K562 (cell line): Measurements from ENCODE around the gene EPB41L4A. TPM values are rescaled to one million over a fixed set of nuclear protein-coding genes. Genes with fewer than 3 reads are reported as not detected.

Source experiments
- ATAC-seq: fragments of 200-7000 bp; cut with Tn5 transposase; 3 replicates; pipeline ENCODE4 v1.9.1; 2020; ENCODE audit warnings: moderate library complexity
- BruUV-seq: library from RNA; stranded (reverse); fragments of 400-500 nt; replicated peaks from 2 replicates; lab custom pipeline; 2021; lab: Mats Ljungman, UMichigan
- CTCF ChIA-PET: fragments of 300-600 bp; formaldehyde crosslinking; extraction: SDS; loops from one replicate; lab custom pipeline; 2021; ENCODE audit warnings: low intra/inter-chr PET ratio; lab: Yijun Ruan, JAX
- POLR2A ChIA-PET: fragments of 300-600, 350-650 bp; sonication (Branson Sonifier 250); formaldehyde crosslinking; extraction: SDS; loops from one replicate; lab custom pipeline; 2021; ENCODE audit warnings: antibody characterized with exemption, inconsistent platforms; lab: Yijun Ruan, JAX
- DNase-seq, 4 experiments: peaks; one replicate each; pipeline versions ENCODE4 v3.0.0 to v3.0.0-alpha.2; 2011 to 2018; ENCODE audit warnings: low spot score in 3 of 4, mixed read lengths in 3 of 4; ENCODE audit errors: extremely low read depth in 1 of 4
- FAIRE-seq: peaks from 2 replicates; lab custom pipeline; 2011; peaks lifted over from hg19 to GRCh38; lab: Jason Lieb, UNC
- H2AFZ ChIP-seq: 2 replicates; pipeline ENCODE4 v1.6.0; 2011; ENCODE audit warnings: low read depth, low read length, control low read depth, inconsistent platforms
- H3K27ac ChIP-seq: fragments of 200-600 bp; 3 replicates; pipeline ENCODE4 v1.8.0; 2011; ENCODE audit warnings: low read depth, mild to moderate bottlenecking, control low read depth, inconsistent platforms, low read length, moderate library complexity, mixed read lengths; ENCODE audit errors: extremely low read depth
- H3K27me3 ChIP-seq, 2 experiments: fragments of 300-600 bp in 1 of 2; 2 replicates in 1 of 2; 3 replicates in 1 of 2; pipeline versions ENCODE4 v1.6.0 to v1.8.0; 2011; ENCODE audit warnings: inconsistent platforms in 2 of 2, low read length in 2 of 2, mild to moderate bottlenecking in 1 of 2, mixed read lengths in 1 of 2, moderate library complexity in 1 of 2; ENCODE audit not compliant: control insufficient read depth in 2 of 2, insufficient read depth in 2 of 2
- H3K36me3 ChIP-seq: fragments of 300-600 bp; 3 replicates; pipeline ENCODE4 v1.8.0; 2011; ENCODE audit warnings: mild to moderate bottlenecking, low read length, inconsistent platforms; ENCODE audit not compliant: control insufficient read depth, insufficient read depth
- H3K4me1 ChIP-seq, 2 experiments: fragments of 200-600 bp in 1 of 2; replicated peaks in 1 of 2; 2 replicates in 1 of 2; 3 replicates in 1 of 2; pipeline versions ENCODE4 v1.5.1 to v1.8.0; 2011; ENCODE audit warnings: inconsistent platforms in 2 of 2, low read length in 2 of 2, mild to moderate bottlenecking in 1 of 2, mixed read lengths in 1 of 2, moderate library complexity in 1 of 2; ENCODE audit not compliant: control insufficient read depth in 2 of 2, insufficient read depth in 2 of 2
- H3K4me2 ChIP-seq: 2 replicates; pipeline ENCODE4 v1.6.1; 2011; ENCODE audit warnings: low read length, control low read depth, inconsistent platforms, mixed read lengths; ENCODE audit not compliant: insufficient read depth
- H3K4me3 ChIP-seq: fragments of 200-600 bp; sonication (generic), shearing (Covaris generic); 2 replicates; pipeline ENCODE4 v1.5.1; 2016; ENCODE audit warnings: control low read depth, inconsistent platforms
- H3K79me2 ChIP-seq: fragments of 200-600 bp; 3 replicates; pipeline ENCODE4 v1.8.0; 2011; ENCODE audit warnings: low read length, inconsistent platforms; ENCODE audit not compliant: control insufficient read depth, insufficient read depth
- H3K9ac ChIP-seq, 2 experiments: 2 replicates each; pipeline versions ENCODE4 v1.6.0 to v1.6.1; 2011; ENCODE audit warnings: low read depth in 2 of 2, low read length in 2 of 2, control low read depth in 1 of 2, inconsistent platforms in 1 of 2, mild to moderate bottlenecking in 1 of 2, mixed read lengths in 1 of 2; ENCODE audit not compliant: insufficient read depth in 1 of 2
- H3K9me1 ChIP-seq: one replicate; pipeline ENCODE4 v1.6.0; 2011; ENCODE audit warnings: inconsistent platforms, mild to moderate bottlenecking, low read length, moderate library complexity; ENCODE audit not compliant: control insufficient read depth, insufficient read depth
- H3K9me3 ChIP-seq: replicated peaks from 2 replicates; pipeline ENCODE4 v1.5.1; 2011; ENCODE audit warnings: low read depth, low read length, inconsistent platforms; ENCODE audit not compliant: control insufficient read depth, insufficient read depth
- H4K20me1 ChIP-seq: replicated peaks from 2 replicates; pipeline ENCODE4 v1.6.1; 2011; ENCODE audit warnings: low read length, inconsistent platforms, mixed read lengths; ENCODE audit not compliant: control insufficient read depth, insufficient read depth
- BMI1 ChIP-seq: fragments of 150-350 bp; IDR thresholded peaks from 2 replicates; pipeline ENCODE4 v1.6.1; 2014; ENCODE audit warnings: low read length
- CHD1 ChIP-seq: fragments of 200-600 bp; sonication (generic); IDR thresholded peaks from one replicate; pipeline ENCODE4 v1.6.1; 2012; ENCODE audit warnings: mild to moderate bottlenecking, moderate library complexity, low read length, inconsistent platforms
- EP400 ChIP-seq: fragments of 450-650 bp; IDR thresholded peaks from 2 replicates; pipeline ENCODE4 v1.6.1; 2017; ENCODE audit warnings: antibody characterized with exemption, mild to moderate bottlenecking, moderate library complexity
- FOXJ2 ChIP-seq: fragments of 200-800 bp; sonication (Bioruptor generic); IDR thresholded peaks from 2 replicates; pipeline ENCODE4 v1.6.1; 2016; ENCODE audit warnings: missing genetic modification characterization, missing compliant biosample characterization
- HEY1 ChIP-seq: fragments of 250-450 bp; sonication (Bioruptor Pico); IDR thresholded peaks from 2 replicates; pipeline ENCODE4 v1.5.0; 2020; ENCODE audit warnings: mild to moderate bottlenecking, moderate library complexity, borderline replicate concordance
- JUNB ChIP-seq: fragments of 450-650 bp; formaldehyde crosslinking; conservative IDR thresholded peaks from 2 replicates; pipeline ENCODE4 v1.4.0; 2020; ENCODE audit warnings: mild to moderate bottlenecking
- KLF1 ChIP-seq: fragments of 450-650 bp; IDR thresholded peaks from 2 replicates; pipeline ENCODE4 v1.6.1; 2016; ENCODE audit warnings: missing genetic modification characterization, missing compliant biosample characterization
- MTF1 ChIP-seq: fragments of 250-450 bp; sonication (Bioruptor Pico); IDR thresholded peaks from 2 replicates; pipeline ENCODE4 v1.9.0; 2021; ENCODE audit warnings: moderate library complexity, mild to moderate bottlenecking, inconsistent platforms, borderline replicate concordance
- NBN ChIP-seq: fragments of 450-650 bp; IDR thresholded peaks from 2 replicates; pipeline ENCODE4 v1.6.1; 2016; ENCODE audit warnings: low read depth, mild to moderate bottlenecking
- NRF1 ChIP-seq, 2 experiments: fragments of 450-650 bp; IDR thresholded peaks in 1 of 2; conservative IDR thresholded peaks in 1 of 2; 2 replicates each; pipeline ENCODE4 v1.6.1; 2014; ENCODE audit warnings: mild to moderate bottlenecking in 2 of 2
- SMAD4 ChIP-seq: fragments of 250-450 bp; sonication (Bioruptor Pico); conservative IDR thresholded peaks from 2 replicates; pipeline ENCODE4 v1.8.0; 2021; ENCODE audit warnings: inconsistent platforms, mild to moderate bottlenecking, moderate library complexity
- SNRNP70 ChIP-seq: fragments of 200-400 bp; formaldehyde crosslinking; optimal IDR thresholded peaks from 2 replicates; pipeline ENCODE3; 2017; ENCODE audit warnings: low read depth, low read length
- TAF9B ChIP-seq: fragments of 450-650 bp; IDR thresholded peaks from 2 replicates; pipeline ENCODE4 v1.6.1; 2018; ENCODE audit warnings: mild to moderate bottlenecking; ENCODE audit not compliant: partially characterized antibody
- ZNF134 ChIP-seq: fragments of 250-450 bp; sonication (Bioruptor Pico); conservative IDR thresholded peaks from 2 replicates; pipeline ENCODE4 v1.4.0; 2020
- ZNF217 ChIP-seq: sonication (generic); formaldehyde crosslinking; IDR thresholded peaks from 2 replicates; pipeline ENCODE4 v1.8.0; 2022; ENCODE audit warnings: mild to moderate bottlenecking, missing genetic modification reagents
- ZNF77 ChIP-seq: fragments of 250-450 bp; sonication (Bioruptor Pico); IDR thresholded peaks from 2 replicates; pipeline ENCODE4 v1.5.0; 2020
- WGBS: fragments of 100-300 bp; shearing (Covaris generic); methylation state at CpG from one replicate; pipeline ENCODE4 v1.1.6; 2016; ENCODE audit warnings: low coverage, mixed read lengths; ENCODE audit not compliant: insufficient coverage; ENCODE audit errors: missing lambda C conversion rate; 5-methylcytosine and 5-hydroxymethylcytosine counted together
- in situ Hi-C: fragments of 300-500 bp; cut with MboI; formaldehyde crosslinking; loops from 4 replicates; pipeline ENCODE4 v1.15.0; 2018; ENCODE audit warnings: inconsistent platforms, mixed read lengths
- intact Hi-C: fragments of 100-400 bp; cut with micrococcal nuclease; formaldehyde crosslinking; loops from 2 replicates; pipeline ENCODE4 v1.14.2; 2022
- polyA plus RNA-seq, 8 experiments: library from polyadenylated mRNA; depleted of rRNA in 4 of 8; stranded (reverse) in 5 of 8; unstranded in 3 of 8; fragments of >200 nt; fragmentation: Nextera tagmentation in 2 of 8; fragmentation: Illumina TruSeq in 1 of 8; extraction: Ambion mirVana in 2 of 8; extraction: Trizol in 1 of 8; gene quantifications; 2 replicates each; pipeline versions ENCODE4 v1.2.1 to v1.2.3, GENCODE V29; 2011 to 2014; ENCODE audit warnings: inconsistent platforms in 1 of 8, missing spikeins in 1 of 8
- total RNA-seq, 7 experiments: library from RNA; depleted of rRNA in 6 of 7; stranded (reverse); fragments of >200 nt in 6 of 7; fragmentation: Illumina TruSeq in 2 of 7; extraction: Trizol in 2 of 7; gene quantifications; 2 replicates each; pipeline versions ENCODE4 v1.2.1 to v1.2.3, GENCODE V29; 2011 to 2021; ENCODE audit warnings: low replicate concordance in 1 of 7
- TF ChIP-seq, protein P1 (sequence below): sonication (generic); formaldehyde crosslinking; IDR thresholded peaks from 2 replicates; pipeline ENCODE4 v1.8.1; 2023; ENCODE audit warnings: mild to moderate bottlenecking, missing genetic modification reagents
- TF ChIP-seq, protein P2 (sequence below): sonication (generic); formaldehyde crosslinking; IDR thresholded peaks from 2 replicates; pipeline ENCODE4 v1.8.0; 2022; ENCODE audit warnings: mild to moderate bottlenecking, missing genetic modification reagents, borderline replicate concordance
- TF ChIP-seq, protein P3 (sequence below): fragments of 250-450 bp; sonication (Bioruptor Pico); IDR thresholded peaks from 2 replicates; pipeline ENCODE4 v1.8.0; 2021; ENCODE audit warnings: moderate library complexity, mild to moderate bottlenecking, inconsistent platforms

Gene EPB41L4A
- total and polyA plus RNA-seq, 9 of the 15 experiments (the other 6 are each of a cell fraction or from before 2014, with no cell fraction given), result 0.04 to 0.35 (median 0.12) TPM; not detected in 3

DNA sequence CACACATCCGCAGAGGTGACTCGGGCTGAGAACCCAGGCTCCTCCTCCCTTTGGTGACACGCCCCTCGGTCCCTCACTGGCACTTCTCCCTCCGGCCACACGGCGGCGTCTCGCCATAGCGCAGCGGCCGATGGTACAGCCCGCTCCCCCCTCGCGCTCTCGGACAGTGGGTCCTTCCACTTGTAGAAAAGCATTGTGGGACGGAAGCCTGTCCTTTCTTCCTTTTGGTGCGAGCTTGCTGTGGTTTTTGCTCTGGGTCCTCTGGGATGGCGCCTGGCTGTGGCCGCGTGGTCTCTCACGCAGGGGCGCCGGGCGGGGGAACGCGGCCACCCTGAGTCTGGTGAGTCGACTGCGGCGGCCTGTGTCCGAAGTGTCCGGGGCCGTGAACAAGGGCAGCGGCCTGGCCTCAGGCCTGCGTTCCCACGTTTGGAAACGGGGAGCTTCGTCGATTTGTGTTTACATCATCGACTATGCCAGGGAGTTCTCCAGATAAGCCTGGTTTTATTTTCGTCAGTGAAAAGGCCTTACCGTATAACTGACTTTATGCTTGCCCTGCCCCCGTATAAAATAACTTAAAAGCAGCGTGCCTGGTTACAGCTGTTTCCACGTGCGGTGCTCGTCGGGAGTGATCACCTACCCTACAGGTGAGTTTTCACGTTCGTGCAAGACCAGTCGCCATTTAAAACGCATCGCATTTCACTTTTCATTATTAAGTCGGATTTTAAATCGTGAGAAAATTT, 258.3 kb downstream of the EPB41L4A start:
- peak; percentile 96 for ATAC-seq
- FAIRE-seq, result peak; percentile 98
- intact Hi-C loops (no loop called here), in situ Hi-C loops (no loop called here)
- Histone ChIP-seq H3K27ac (peak overlapping the region; percentile 83), H3K27me3 (no peaks in the 10 kb centered on the region), H3K4me3 (peak overlapping the region; percentile 74), H2AFZ (peak overlapping the region; percentile 88), H3K79me2 (peaks cover 27% of the 10 kb centered on the region), H3K4me2 (peak overlapping the region; percentile 95), H3K36me3 (peaks cover 48% of the 10 kb centered on the region), H3K9ac (peak overlapping the region; percentile 95 to 97), H3K9me3 (no peaks in the 10 kb centered on the region), H3K4me1 (peaks cover 0 to 9% of the 10 kb centered on the region in 2 experiments; a peak in 2 of 5 replicates), H4K20me1 (no peaks in the 10 kb centered on the region), H3K9me1 (peaks cover 6% of the 10 kb centered on the region)
- ChIA-PET CTCF (no interaction called here), POLR2A (interaction anchor here (0.6 to 1.8 kb wide), 9 partner anchors 9 to 1069 kb away, joined by 3 to 10 read pairs (median 3); partner anchors contain the start of gene WDR36)
- BruUV-seq, result TSS peak; percentile 66
- DNase-seq, result peak; percentile 89 to 93 (median 90)
- WGBS, result under 1% methylated on average over 55 of the region's 55 CpGs
- TF ChIP-seq NRF1 (conservative IDR thresholded peaks at IDR 0.05 in 1 of 2, IDR thresholded peaks at IDR 0.05 in 1 of 2) (peak; percentile 25 to 30; a peak in 1 of 4 replicates), BMI1 (no peak), SNRNP70 (no peak), NBN (no peak; the same call in 1 of the 2 replicates), HEY1 (CRISPR knock-in tag) (no peak), SMAD4 (CRISPR knock-in tag) (no peak), EP400 (peak; percentile 98), MTF1 (CRISPR knock-in tag) (no peak), TAF9B (peak; percentile 89), CHD1 (no peak), ZNF134 (CRISPR knock-in tag) (no peak), KLF1 (no peak), FOXJ2 (tag) (peak; percentile 48; the same call in 1 of the 2 replicates), JUNB (CRISPR knock-in tag) (no peak), ZNF217 (no peak), ZNF77 (CRISPR knock-in tag) (0 out of 2 replicates have a peak, but pooled peaks have one; percentile 27)
- TF ChIP-seq, protein P1, sequence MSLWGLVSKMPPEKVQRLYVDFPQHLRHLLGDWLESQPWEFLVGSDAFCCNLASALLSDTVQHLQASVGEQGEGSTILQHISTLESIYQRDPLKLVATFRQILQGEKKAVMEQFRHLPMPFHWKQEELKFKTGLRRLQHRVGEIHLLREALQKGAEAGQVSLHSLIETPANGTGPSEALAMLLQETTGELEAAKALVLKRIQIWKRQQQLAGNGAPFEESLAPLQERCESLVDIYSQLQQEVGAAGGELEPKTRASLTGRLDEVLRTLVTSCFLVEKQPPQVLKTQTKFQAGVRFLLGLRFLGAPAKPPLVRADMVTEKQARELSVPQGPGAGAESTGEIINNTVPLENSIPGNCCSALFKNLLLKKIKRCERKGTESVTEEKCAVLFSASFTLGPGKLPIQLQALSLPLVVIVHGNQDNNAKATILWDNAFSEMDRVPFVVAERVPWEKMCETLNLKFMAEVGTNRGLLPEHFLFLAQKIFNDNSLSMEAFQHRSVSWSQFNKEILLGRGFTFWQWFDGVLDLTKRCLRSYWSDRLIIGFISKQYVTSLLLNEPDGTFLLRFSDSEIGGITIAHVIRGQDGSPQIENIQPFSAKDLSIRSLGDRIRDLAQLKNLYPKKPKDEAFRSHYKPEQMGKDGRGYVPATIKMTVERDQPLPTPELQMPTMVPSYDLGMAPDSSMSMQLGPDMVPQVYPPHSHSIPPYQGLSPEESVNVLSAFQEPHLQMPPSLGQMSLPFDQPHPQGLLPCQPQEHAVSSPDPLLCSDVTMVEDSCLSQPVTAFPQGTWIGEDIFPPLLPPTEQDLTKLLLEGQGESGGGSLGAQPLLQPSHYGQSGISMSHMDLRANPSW (CRISPR knock-in tag), result peak; percentile 89; the same call in 1 of the 2 replicates
- TF ChIP-seq, protein P2, sequence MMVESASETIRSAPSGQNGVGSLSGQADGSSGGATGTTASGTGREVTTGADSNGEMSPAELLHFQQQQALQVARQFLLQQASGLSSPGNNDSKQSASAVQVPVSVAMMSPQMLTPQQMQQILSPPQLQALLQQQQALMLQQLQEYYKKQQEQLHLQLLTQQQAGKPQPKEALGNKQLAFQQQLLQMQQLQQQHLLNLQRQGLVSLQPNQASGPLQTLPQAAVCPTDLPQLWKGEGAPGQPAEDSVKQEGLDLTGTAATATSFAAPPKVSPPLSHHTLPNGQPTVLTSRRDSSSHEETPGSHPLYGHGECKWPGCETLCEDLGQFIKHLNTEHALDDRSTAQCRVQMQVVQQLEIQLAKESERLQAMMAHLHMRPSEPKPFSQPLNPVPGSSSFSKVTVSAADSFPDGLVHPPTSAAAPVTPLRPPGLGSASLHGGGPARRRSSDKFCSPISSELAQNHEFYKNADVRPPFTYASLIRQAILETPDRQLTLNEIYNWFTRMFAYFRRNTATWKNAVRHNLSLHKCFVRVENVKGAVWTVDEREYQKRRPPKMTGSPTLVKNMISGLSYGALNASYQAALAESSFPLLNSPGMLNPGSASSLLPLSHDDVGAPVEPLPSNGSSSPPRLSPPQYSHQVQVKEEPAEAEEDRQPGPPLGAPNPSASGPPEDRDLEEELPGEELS (CRISPR knock-in tag), result no peak
- TF ChIP-seq, protein P3, sequence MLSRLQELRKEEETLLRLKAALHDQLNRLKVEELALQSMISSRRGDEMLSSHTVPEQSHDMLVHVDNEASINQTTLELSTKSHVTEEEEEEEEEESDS, result no peak
